Coronary artery (tissue), 2 donors: ENCODE results near the gene ETV1.

ENCODE experiments used
- DNase-seq: peaks from one replicate; pipeline ENCODE4 v3.0.0-alpha.2; 2017; ENCODE audit warnings: low spot score
- H3K27ac ChIP-seq, 2 donors: fragments of 200-600 bp; sonication (generic); one replicate each; pipeline ENCODE4 v1.5.1; 2016 to 2019
- H3K4me3 ChIP-seq: fragments of 200-600 bp; sonication (generic); 2 replicates; pipeline ENCODE4 v1.5.1; 2016; ENCODE audit warnings: mild to moderate bottlenecking, moderate library complexity
- CTCF ChIP-seq: fragments of 200-600 bp; sonication (generic); IDR thresholded peaks from one replicate; pipeline ENCODE4 v1.5.1; 2019; ENCODE audit warnings: antibody characterized with exemption

ETV1 gene

GRCh38 chr7:13904007-13904406 is 85.5 kb downstream of the ETV1 start:
- Histone ChIP-seq H3K27ac (no peak overlapping the region), H3K4me3 (no peak overlapping the region)
- TF ChIP-seq CTCF: no peak
- DNase-seq: no peak

- DNase-seq: no peak
- TF ChIP-seq CTCF: no peak
- no peak overlapping the region for H3K4me3 ChIP-seq
- H3K27ac ChIP-seq: no peak overlapping the region
These were observed 87.9 kb downstream of the ETV1 start for GRCh38 chr7:13901577-13901976.

- Histone ChIP-seq H3K27ac (no peak overlapping the region), H3K4me3 (no peak overlapping the region)
- no peak for TF ChIP-seq CTCF
- DNase-seq: no peak
These were observed 90.4 kb downstream of the ETV1 start for GRCh38 chr7:13898957-13899670.

GRCh38 chr7:13897819-13898218 is 91.6 kb downstream of the ETV1 start:
- no peak for DNase-seq
- H3K4me3 ChIP-seq: no peak overlapping the region
- H3K27ac ChIP-seq: no peak overlapping the region
- TF ChIP-seq CTCF: no peak

- no peak overlapping the region for H3K4me3 ChIP-seq
- DNase-seq: no peak
- no peak overlapping the region for H3K27ac ChIP-seq
- TF ChIP-seq CTCF: no peak
These were observed 94.5 kb downstream of the ETV1 start for GRCh38 chr7:13894954-13895353.

GRCh38 chr7:13894377-13894776 is 95.1 kb downstream of the ETV1 start:
- no peak for DNase-seq
- no peak overlapping the region for H3K27ac ChIP-seq
- no peak overlapping the region for H3K4me3 ChIP-seq
- TF ChIP-seq CTCF: no peak

GRCh38 chr7:13890793-13891192 is 98.7 kb downstream of the ETV1 start:
- no peak for DNase-seq
- H3K27ac ChIP-seq: no peak overlapping the region
- H3K4me3 ChIP-seq: no peak overlapping the region
- no peak for TF ChIP-seq CTCF
